GM12878 (cell line): ENCODE results near the gene CEP63. TPM values are rescaled to one million over a fixed set of nuclear protein-coding genes. Genes with fewer than 3 reads are reported as not detected.

ENCODE experiments used
- ATAC-seq: fragments of 200-7000 bp; cut with Tn5 transposase; 3 replicates; pipeline ENCODE4 v1.9.1; 2020; ENCODE audit warnings: mild to moderate bottlenecking, moderate library complexity
- BruUV-seq: library from RNA; stranded (reverse); fragments of 400-500 nt; replicated peaks from 2 replicates; lab custom pipeline; 2021; lab: Mats Ljungman, UMichigan
- CTCF ChIA-PET: fragments of 300-600 bp; sonication (Branson Sonifier 250); formaldehyde crosslinking; extraction: SDS; loops from one replicate; lab custom pipeline; 2021; ENCODE audit warnings: inconsistent platforms; lab: Yijun Ruan, JAX
- POLR2A ChIA-PET: fragments of 350-600 bp; formaldehyde crosslinking; extraction: SDS; loops from one replicate; lab custom pipeline; 2021; ENCODE audit warnings: inconsistent platforms; lab: Charles Lee
- RAD21 ChIA-PET: fragments of 300-600 bp; sonication (Branson Sonifier 250); formaldehyde crosslinking; loops from one replicate; lab custom pipeline; 2023; ENCODE audit warnings: antibody characterized with exemption; ENCODE audit not compliant: unreplicated experiment; lab: Charles Lee
- SMC1A ChIA-PET: fragments of 300-600 bp; sonication (Branson Sonifier 250); formaldehyde crosslinking; loops from one replicate; lab custom pipeline; 2023; ENCODE audit not compliant: unreplicated experiment, uncharacterized antibody; lab: Charles Lee
- DNase-seq: peaks from one replicate; pipeline ENCODE4 v3.0.0-alpha.2; 2011; ENCODE audit warnings: low read depth, low spot score
- FAIRE-seq: peaks from 3 replicates; lab custom pipeline; 2011; peaks lifted over from hg19 to GRCh38; lab: Jason Lieb, UNC
- H2AFZ ChIP-seq: 2 replicates; pipeline ENCODE4 v1.6.0; 2011; ENCODE audit warnings: low read depth, low read length, control low read depth; ENCODE audit not compliant: control insufficient read depth
- H3K27ac ChIP-seq: 2 replicates; pipeline ENCODE4 v1.5.1; 2011; ENCODE audit warnings: control low read depth; ENCODE audit not compliant: control insufficient read depth, insufficient read depth
- H3K27me3 ChIP-seq, 2 experiments: replicated peaks in 1 of 2; 2 replicates each; pipeline versions ENCODE4 v1.6.0 to v1.6.1; 2011; ENCODE audit warnings: low read length in 1 of 2; ENCODE audit not compliant: control insufficient read depth in 2 of 2, insufficient read depth in 2 of 2
- H3K36me3 ChIP-seq, 2 experiments: 2 replicates each; pipeline ENCODE4 v1.5.1; 2011; ENCODE audit warnings: low read length in 1 of 2; ENCODE audit not compliant: control insufficient read depth in 2 of 2, insufficient read depth in 2 of 2
- H3K4me1 ChIP-seq: 2 replicates; pipeline ENCODE4 v1.6.1; 2011; ENCODE audit warnings: mild to moderate bottlenecking, low read length, moderate library complexity, mixed read lengths; ENCODE audit not compliant: control insufficient read depth, insufficient read depth
- H3K4me2 ChIP-seq: 2 replicates; pipeline ENCODE4 v1.6.0; 2011; ENCODE audit warnings: control low read depth; ENCODE audit not compliant: control insufficient read depth, insufficient read depth
- H3K4me3 ChIP-seq: fragments of 200-600 bp; sonication (generic); 2 replicates; pipeline ENCODE4 v1.5.1; 2016
- H3K79me2 ChIP-seq: 2 replicates; pipeline ENCODE4 v1.6.0; 2011; ENCODE audit warnings: low read length; ENCODE audit not compliant: control insufficient read depth, insufficient read depth
- H3K9ac ChIP-seq: 2 replicates; pipeline ENCODE4 v1.8.0; 2011; ENCODE audit warnings: low read length, control low read depth, mixed read lengths; ENCODE audit not compliant: control insufficient read depth, insufficient read depth
- H3K9me3 ChIP-seq: replicated peaks from 3 replicates; pipeline ENCODE4 v1.5.1; 2011; ENCODE audit warnings: mild to moderate bottlenecking, low read length; ENCODE audit not compliant: control insufficient read depth, insufficient read depth
- H4K20me1 ChIP-seq: 2 replicates; pipeline ENCODE4 v1.6.0; 2011; ENCODE audit not compliant: control insufficient read depth, insufficient read depth
- ASH2L ChIP-seq: fragments of 300-600, 200-600 bp; sonication (generic); IDR thresholded peaks from 2 replicates; pipeline ENCODE4 v1.6.1; 2017; ENCODE audit warnings: low read depth, mild to moderate bottlenecking, borderline replicate concordance
- CBX3 ChIP-seq: fragments of 200-600 bp; sonication (generic); IDR thresholded peaks from 2 replicates; pipeline ENCODE4 v1.6.1; 2016; ENCODE audit warnings: low read depth, borderline replicate concordance
- CREM ChIP-seq: IDR thresholded peaks from 2 replicates; pipeline ENCODE4 v1.6.1; 2014; ENCODE audit warnings: antibody characterized with exemption, low read depth
- GABPA ChIP-seq: IDR thresholded peaks from 2 replicates; pipeline ENCODE4 v1.6.1; 2014; ENCODE audit warnings: antibody characterized with exemption, low read depth, mild to moderate bottlenecking, inconsistent platforms
- HDAC6 ChIP-seq: fragments of 200-600 bp; sonication (generic); IDR thresholded peaks from one replicate; pipeline ENCODE4 v1.8.0; 2017; ENCODE audit warnings: antibody characterized with exemption; ENCODE audit not compliant: unreplicated experiment
- HSF1 ChIP-seq: fragments of 150-350 bp; IDR thresholded peaks from 2 replicates; pipeline ENCODE4 v1.6.1; 2014; ENCODE audit warnings: mild to moderate bottlenecking, low read depth, low read length
- JUNB ChIP-seq: IDR thresholded peaks from 2 replicates; pipeline ENCODE4 v1.6.1; 2016; ENCODE audit warnings: antibody characterized with exemption, mild to moderate bottlenecking
- MEF2A ChIP-seq: IDR thresholded peaks from 2 replicates; pipeline ENCODE4 v1.6.1; 2011; ENCODE audit warnings: low read depth, mild to moderate bottlenecking, low read length, moderate library complexity; ENCODE audit not compliant: insufficient read depth
- MEF2B ChIP-seq: fragments of 450-650 bp; IDR thresholded peaks from 2 replicates; pipeline ENCODE4 v1.6.1; 2018; ENCODE audit warnings: mild to moderate bottlenecking, moderate library complexity; ENCODE audit not compliant: partially characterized antibody, poor library complexity, severe bottlenecking
- MXI1 ChIP-seq: fragments of 150-350 bp; IDR thresholded peaks from 2 replicates; pipeline ENCODE4 v1.6.1; 2011; ENCODE audit warnings: low read depth, mild to moderate bottlenecking, inconsistent platforms, low read length, improper control_type of control experiment
- NFYB ChIP-seq: IDR thresholded peaks from 2 replicates; pipeline ENCODE4 v1.6.1; 2011; ENCODE audit warnings: low read depth, mild to moderate bottlenecking, low read length, improper control_type of control experiment, moderate library complexity; ENCODE audit not compliant: insufficient read depth
- NR2C1 ChIP-seq: fragments of 450-650 bp; IDR thresholded peaks from 2 replicates; pipeline ENCODE4 v1.6.1; 2017; ENCODE audit warnings: antibody characterized with exemption, mild to moderate bottlenecking, moderate library complexity
- RB1 ChIP-seq: fragments of 450-650 bp; formaldehyde crosslinking; IDR thresholded peaks from 2 replicates; pipeline ENCODE4 v1.6.1; 2017; ENCODE audit warnings: mild to moderate bottlenecking, borderline replicate concordance
- RELB ChIP-seq: fragments of 450-650 bp; IDR thresholded peaks from 2 replicates; pipeline ENCODE4 v1.6.1; 2017; ENCODE audit warnings: low read depth, mild to moderate bottlenecking, moderate library complexity
- SMAD5 ChIP-seq: IDR thresholded peaks from 2 replicates; pipeline ENCODE4 v1.6.1; 2016; ENCODE audit warnings: antibody characterized with exemption, low read depth
- SMARCA5 ChIP-seq: fragments of 450-650 bp; IDR thresholded peaks from 2 replicates; pipeline ENCODE4 v1.6.1; 2017; ENCODE audit warnings: mild to moderate bottlenecking
- TARDBP ChIP-seq: IDR thresholded peaks from 2 replicates; pipeline ENCODE4 v1.6.1; 2016; ENCODE audit warnings: borderline replicate concordance
- TBL1XR1 ChIP-seq: IDR thresholded peaks from 2 replicates; pipeline ENCODE4 v1.6.1; 2012; ENCODE audit warnings: low read depth, low read length, improper control_type of control experiment
- TCF12 ChIP-seq: IDR thresholded peaks from 2 replicates; pipeline ENCODE4 v1.6.1; 2011; ENCODE audit warnings: low read depth, mild to moderate bottlenecking, low read length
- WGBS: methylation state at CpG from one replicate; pipeline ENCODE4 v1.1.6; 2016; ENCODE audit warnings: low lambda C conversion rate; ENCODE audit not compliant: insufficient replicate concordance, insufficient coverage; ENCODE audit errors: missing lambda C conversion rate; 5-methylcytosine and 5-hydroxymethylcytosine counted together
- in situ Hi-C: fragments of 300-500 bp; cut with MboI; formaldehyde crosslinking; loops from 9 replicates; pipeline ENCODE4 v1.14.3; 2018; ENCODE audit warnings: mixed read lengths
- intact Hi-C: fragments of 100-400 bp; cut with micrococcal nuclease; formaldehyde crosslinking; loops from one replicate; pipeline ENCODE4 v1.14.2; 2022; ENCODE audit not compliant: unreplicated experiment
- polyA plus RNA-seq, 11 experiments: library from polyadenylated mRNA; depleted of rRNA in 4 of 11; unstranded in 6 of 11; stranded (reverse) in 5 of 11; fragments of >200 nt; fragmentation: Nextera tagmentation in 4 of 11; fragmentation: Illumina TruSeq in 1 of 11; extraction: Ambion mirVana in 4 of 11; extraction: Trizol in 1 of 11; gene quantifications; 1 replicate in 1 of 11; 2 replicates in 10 of 11; pipeline versions ENCODE4 v1.2.1 to v1.2.3, GENCODE V29; 2011 to 2016; ENCODE audit warnings: inconsistent platforms in 2 of 11, missing spikeins in 2 of 11, low read depth in 1 of 11
- total RNA-seq, 4 experiments: library from RNA; depleted of rRNA in 3 of 4; stranded (reverse); fragments of >200 nt in 3 of 4; fragmentation: Illumina TruSeq in 1 of 4; extraction: Trizol in 1 of 4; gene quantifications; 2 replicates each; pipeline versions ENCODE4 v1.2.1 to v1.2.3, GENCODE V29; 2013 to 2021
- TF ChIP-seq, protein P1 (sequence below): IDR thresholded peaks from 2 replicates; pipeline ENCODE4 v1.6.1; 2011; ENCODE audit warnings: borderline replicate concordance, low read depth, mild to moderate bottlenecking, moderate library complexity, mixed read lengths, low read length; ENCODE audit not compliant: insufficient read depth; ENCODE audit errors: extremely low read length

Gene CEP63
- total and polyA plus RNA-seq, 10 of the 15 experiments (the other 5 are each of a cell fraction or from before 2014, with no cell fraction given) = 14.0 to 36.9 (median 26.8) TPM

GRCh38 chr3:134608771-134609435, 123.0 kb downstream of the CEP63 start:
- 28% methylated on average over 10 of the region's 10 CpGs for WGBS
- in situ Hi-C loops = loop anchor here (10.0 kb wide), 1 partner anchor 896 kb away; no protein-coding TSS in a partner anchor
- ATAC-seq = no peak

More at GRCh38 chr3:134608771-134609435, 123.0 kb downstream of the CEP63 start:
- no peaks in the 10 kb centered on the region for H4K20me1 ChIP-seq
- TF ChIP-seq TCF12 (no peak), GABPA (no peak), RB1 (no peak), TBL1XR1 (no peak), MEF2A (no peak), SMAD5 (no peak), CBX3 (no peak), HDAC6 (no peak), ASH2L (no peak), SMARCA5 (no peak), CREM (no peak), MEF2B (no peak), TARDBP (no peak), RELB (no peak), MXI1 (no peak), JUNB (no peak), HSF1 (no peak), NFYB (no peak), NR2C1 (no peak)
- TF ChIP-seq, protein P1, sequence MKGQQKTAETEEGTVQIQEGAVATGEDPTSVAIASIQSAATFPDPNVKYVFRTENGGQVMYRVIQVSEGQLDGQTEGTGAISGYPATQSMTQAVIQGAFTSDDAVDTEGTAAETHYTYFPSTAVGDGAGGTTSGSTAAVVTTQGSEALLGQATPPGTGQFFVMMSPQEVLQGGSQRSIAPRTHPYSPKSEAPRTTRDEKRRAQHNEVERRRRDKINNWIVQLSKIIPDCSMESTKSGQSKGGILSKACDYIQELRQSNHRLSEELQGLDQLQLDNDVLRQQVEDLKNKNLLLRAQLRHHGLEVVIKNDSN = no peak
- no peak for FAIRE-seq
- POLR2A ChIA-PET = no interaction called here
- no TSS peak for BruUV-seq
- CTCF ChIA-PET = no interaction called here
- intact Hi-C loops = no loop called here
- no peaks in the 10 kb centered on the region for H3K79me2 ChIP-seq
- RAD21 ChIA-PET = no interaction called here
- SMC1A ChIA-PET = no interaction called here
- no peaks in the 10 kb centered on the region for H3K36me3 ChIP-seq
- no peaks in the 10 kb centered on the region for H3K9me3 ChIP-seq
- H3K4me3 ChIP-seq = no peak overlapping the region
- H2AFZ ChIP-seq = no peak overlapping the region
- DNase-seq = no peak
- H3K27me3 ChIP-seq = peaks cover 0 to 2% of the 10 kb centered on the region in 2 experiments; a peak in 2 of 4 replicates
- no peaks in the 10 kb centered on the region for H3K4me1 ChIP-seq
- H3K4me2 ChIP-seq = no peak overlapping the region
- H3K27ac ChIP-seq = no peak overlapping the region
- H3K9ac ChIP-seq = no peak overlapping the region
